Measurements from ENCODE around the gene CTRB2.
"Not testable (repeated sequence)": the region's sequence is repeated elsewhere in the genome, so short reads cannot be mapped to it uniquely, and the experiment has no call there.

CTRB2 gene

GRCh38 chr16:75242436-75243078 is 35.6 kb upstream of the CTRB2 start:
- DNase-seq (ENCODE audit: low read depth in 1 of 2, low spot score in 1 of 2) = not testable (repeated sequence)

- DNase-seq (ENCODE audit: low read depth in 1 of 2, low spot score in 1 of 2) = no peak
Measured at GRCh38 chr16:75241955-75242354, 35.0 kb upstream of the CTRB2 start.

GRCh38 chr16:75241412-75241811 is 34.5 kb upstream of the CTRB2 start:
- DNase-seq (ENCODE audit: low read depth in 1 of 2, low spot score in 1 of 2) = no peak

GRCh38 chr16:75240633-75241032 is 33.7 kb upstream of the CTRB2 start:
- DNase-seq (ENCODE audit: low read depth in 1 of 2, low spot score in 1 of 2) = not testable (repeated sequence)

- DNase-seq (ENCODE audit: low read depth in 1 of 2, low spot score in 1 of 2) = no peak
Measured at GRCh38 chr16:75239542-75240122, 32.7 kb upstream of the CTRB2 start.

- no peak for DNase-seq (ENCODE audit: low read depth in 1 of 2, low spot score in 1 of 2)
Measured at GRCh38 chr16:75238853-75239541, 32.0 kb upstream of the CTRB2 start.

GRCh38 chr16:75238132-75238852 is 31.3 kb upstream of the CTRB2 start:
- DNase-seq (ENCODE audit: low read depth in 1 of 2, low spot score in 1 of 2) = no peak

GRCh38 chr16:75237398-75238131 is 30.6 kb upstream of the CTRB2 start:
- no peak for DNase-seq (ENCODE audit: low read depth in 1 of 2, low spot score in 1 of 2)

- no peak for DNase-seq (ENCODE audit: low read depth in 1 of 2, low spot score in 1 of 2)
Measured at GRCh38 chr16:75236736-75237397, 29.9 kb upstream of the CTRB2 start.

- DNase-seq (ENCODE audit: low read depth in 1 of 2, low spot score in 1 of 2) = no peak
Measured at GRCh38 chr16:75236232-75236631, 29.3 kb upstream of the CTRB2 start.

- no peak for DNase-seq (ENCODE audit: low read depth in 1 of 2, low spot score in 1 of 2)
Measured at GRCh38 chr16:75235721-75236193, 28.8 kb upstream of the CTRB2 start.

GRCh38 chr16:75234856-75235696 is 28.1 kb upstream of the CTRB2 start:
- no peak for DNase-seq (ENCODE audit: low read depth in 1 of 2, low spot score in 1 of 2)

- no peak for DNase-seq (ENCODE audit: low read depth in 1 of 2, low spot score in 1 of 2)
Measured at GRCh38 chr16:75233611-75233938, 26.6 kb upstream of the CTRB2 start.

GRCh38 chr16:75231570-75231969 is 24.6 kb upstream of the CTRB2 start:
- DNase-seq (ENCODE audit: low read depth in 1 of 2, low spot score in 1 of 2) = no peak

- DNase-seq (ENCODE audit: low read depth in 1 of 2, low spot score in 1 of 2) = no peak
Measured at GRCh38 chr16:75230471-75231110, 23.6 kb upstream of the CTRB2 start.

GRCh38 chr16:75229172-75230031 is 22.4 kb upstream of the CTRB2 start:
- DNase-seq (ENCODE audit: low read depth in 1 of 2, low spot score in 1 of 2) = no peak

GRCh38 chr16:75228143-75228976 is 21.4 kb upstream of the CTRB2 start:
- DNase-seq (ENCODE audit: low read depth in 1 of 2, low spot score in 1 of 2) = no peak

Data from stimulated activated CD4-positive, alpha-beta T cell treated with anti-CD3 and anti-CD28 coated beads, Interleukin-15, amount 100 ng/mL, for 1 hour (primary cell).